Measurements from ENCODE around the gene ACOT11.

GRCh38 chr1:54557671-54558355 is 9.8 kb downstream of the ACOT11 start:
- TF ChIP-seq ARNT (IDR thresholded peaks at IDR 0.05) (no peak), SP1 (IDR thresholded peaks at IDR 0.05) (no peak), CTBP1 (IDR thresholded peaks at IDR 0.05; ENCODE audit: borderline replicate concordance) (no peak), PKNOX1 (IDR thresholded peaks at IDR 0.05) (no peak), FOXA1 (IDR thresholded peaks at IDR 0.05) (no peak), LEF1 (IDR thresholded peaks at IDR 0.05; ENCODE audit: borderline replicate concordance) (no peak), ELF4 (IDR thresholded peaks at IDR 0.05) (no peak), FOXM1 (IDR thresholded peaks at IDR 0.05; ENCODE audit: borderline replicate concordance) (no peak), HDGF (IDR thresholded peaks at IDR 0.05; ENCODE audit: borderline replicate concordance) (no peak)

Data from HEK293T (cell line).